Activated naive CD8-positive, alpha-beta T cell treated with anti-CD3 and anti-CD28 coated beads, Interleukin-2, amount 50 U/mL, for 16 hours (primary cell): ENCODE data around the gene POLN.

Experiments used
- DNase-seq: peaks from one replicate; pipeline ENCODE4 v3.0.0-alpha.2; 2020; ENCODE audit warnings: low read depth, low spot score

The POLN gene

GRCh38 chr4:2116687-2117400 is 125.1 kb downstream of the POLN start:
- DNase-seq = no peak

- no peak for DNase-seq
Measured at GRCh38 chr4:2105559-2105958, 136.4 kb downstream of the POLN start.

- DNase-seq = no peak
Measured at GRCh38 chr4:2104556-2105345, 137.2 kb downstream of the POLN start.

- DNase-seq = no peak
Measured at GRCh38 chr4:2103843-2104547, 137.9 kb downstream of the POLN start.

- DNase-seq = no peak
Measured at GRCh38 chr4:2103127-2103842, 138.6 kb downstream of the POLN start.

- no peak for DNase-seq
Measured at GRCh38 chr4:2102045-2102883, 139.7 kb downstream of the POLN start.

GRCh38 chr4:2101346-2102044 is 140.4 kb downstream of the POLN start:
- no peak for DNase-seq

- no peak for DNase-seq
Measured at GRCh38 chr4:2096073-2096609, 145.8 kb downstream of the POLN start.

GRCh38 chr4:2095236-2096072 is 146.5 kb downstream of the POLN start:
- DNase-seq = no peak

- no peak for DNase-seq
Measured at GRCh38 chr4:2094545-2094944, 147.4 kb downstream of the POLN start.

GRCh38 chr4:2093265-2093664 is 148.7 kb downstream of the POLN start:
- no peak for DNase-seq

GRCh38 chr4:2092669-2093053 is 149.3 kb downstream of the POLN start:
- no peak for DNase-seq

GRCh38 chr4:2091990-2092668 is 149.8 kb downstream of the POLN start:
- no peak for DNase-seq

- DNase-seq = no peak
Measured at GRCh38 chr4:2090642-2091041, 151.3 kb downstream of the POLN start.

- no peak for DNase-seq
Measured at GRCh38 chr4:2089222-2089621, 152.7 kb downstream of the POLN start.

- no peak for DNase-seq
Measured at GRCh38 chr4:2087170-2087569, 154.8 kb downstream of the POLN start.

- DNase-seq = no peak
Measured at GRCh38 chr4:2085496-2085901, 156.4 kb downstream of the POLN start.

GRCh38 chr4:2084316-2084715 is 157.6 kb downstream of the POLN start:
- no peak for DNase-seq

GRCh38 chr4:2083826-2084160 is 158.1 kb downstream of the POLN start:
- DNase-seq = no peak
